HG03571 (cell line): Measurements from ENCODE around the gene FMO5.
"Not testable (repeated sequence)": the region's sequence is repeated elsewhere in the genome, so short reads cannot be mapped to it uniquely, and the experiment has no call there.

Source experiments
- ATAC-seq: cut with Tn5 transposase; IDR thresholded peaks from one replicate; pipeline ENCODE4 v1.9.1; 2021; ENCODE audit not compliant: unreplicated experiment

The FMO5 gene

DNA sequence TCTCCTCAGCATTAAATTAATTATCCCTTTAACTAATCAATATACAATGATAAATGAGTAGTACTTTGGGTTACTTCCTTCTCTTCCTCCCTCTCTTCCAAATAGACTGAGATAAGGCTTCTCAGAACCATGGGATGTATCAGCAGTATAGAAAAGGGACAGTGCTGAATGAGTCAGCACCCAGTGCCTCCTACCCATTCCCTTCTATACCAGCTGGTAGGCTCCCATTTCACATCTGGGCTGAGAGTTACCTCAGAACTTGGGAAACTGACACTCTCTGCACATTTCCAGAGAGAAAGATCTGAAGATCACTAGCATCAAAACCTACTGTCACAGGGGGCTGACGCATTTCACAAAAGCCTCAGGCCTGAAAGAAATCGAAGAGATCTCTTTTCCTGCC, 68.0 kb downstream of the FMO5 start:
- not testable (repeated sequence) for ATAC-seq

DNA sequence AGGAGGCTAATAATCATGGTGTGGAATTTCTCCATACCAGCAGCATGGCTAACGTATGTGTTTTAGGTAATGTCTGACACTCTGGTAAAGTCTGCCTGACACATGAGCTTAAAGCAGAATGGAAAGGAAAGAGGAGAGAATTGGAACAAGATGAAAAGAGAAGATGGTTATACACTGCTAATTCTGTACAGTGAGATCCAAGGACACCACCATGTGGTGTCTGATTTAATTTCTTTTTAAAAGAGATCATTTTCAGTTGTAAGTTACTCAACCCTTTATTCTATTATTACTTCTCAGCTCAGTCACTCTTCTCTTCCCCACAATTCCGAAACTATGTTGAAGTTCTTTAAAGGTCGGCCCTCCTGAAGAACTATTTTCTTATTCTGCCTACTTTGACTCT, 68.5 kb downstream of the FMO5 start:
- ATAC-seq = no peak

DNA sequence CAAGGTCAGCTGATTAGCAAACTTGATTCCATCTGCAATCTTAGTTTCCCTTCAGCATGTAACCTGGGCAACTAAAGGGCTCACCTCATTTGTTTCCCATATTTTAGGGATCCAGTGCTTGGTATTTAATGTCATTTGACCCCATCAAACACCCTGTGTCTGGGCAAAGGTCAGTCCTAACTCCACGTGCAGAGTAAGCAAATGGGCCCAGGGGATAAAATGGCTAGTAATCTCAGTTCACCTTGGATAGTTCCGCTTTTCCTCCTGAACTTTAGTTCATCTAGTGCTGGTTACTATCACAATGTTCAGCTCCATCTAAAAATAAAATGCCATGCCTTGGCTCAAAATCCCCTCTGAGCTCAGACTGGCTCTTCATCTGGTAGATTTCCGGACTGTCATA, 72.4 kb downstream of the FMO5 start:
- no peak for ATAC-seq

DNA sequence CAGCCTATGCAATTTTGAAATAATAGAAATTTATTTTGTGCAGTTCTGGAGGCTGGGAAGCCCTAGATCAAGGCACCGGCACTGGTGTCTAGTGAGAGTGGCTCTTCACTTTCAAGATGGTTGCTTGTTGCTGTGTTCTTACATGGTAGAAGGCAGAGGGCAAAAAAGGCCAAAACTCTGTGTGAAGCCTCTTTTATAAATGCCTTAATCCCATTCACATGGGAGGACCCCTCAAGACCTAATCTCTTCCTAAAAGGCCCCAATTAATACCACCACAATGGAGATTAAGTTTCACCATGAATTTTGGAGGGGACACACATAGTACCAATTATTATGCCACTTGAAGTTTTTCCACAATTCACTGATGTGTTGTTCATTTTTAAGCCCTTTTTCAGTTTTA, 73.9 kb downstream of the FMO5 start:
- ATAC-seq = no peak

DNA sequence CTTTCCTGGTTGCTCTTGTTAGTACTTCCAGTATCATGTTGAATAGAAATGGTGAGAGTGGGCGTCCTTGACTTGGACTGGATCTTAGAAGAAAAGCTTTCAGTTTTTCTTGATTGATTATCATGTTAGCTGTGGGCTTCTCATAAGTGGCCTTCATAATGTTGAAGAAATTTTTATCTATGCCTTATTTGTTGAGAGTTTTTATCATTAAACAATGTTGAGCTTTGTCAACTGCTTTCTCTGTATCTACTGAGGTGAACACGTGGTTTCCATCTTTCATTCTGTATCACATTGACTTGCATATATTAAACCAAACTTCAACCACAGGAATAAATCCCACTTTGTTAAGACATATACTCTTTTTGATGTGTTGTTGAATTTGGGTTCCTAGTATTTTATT, 82.3 kb downstream of the FMO5 start:
- no peak for ATAC-seq
